HS-27A (cell line): Measurements from ENCODE around the gene ORM2.
"Not testable (repeated sequence)": the region's sequence is repeated elsewhere in the genome, so short reads cannot be mapped to it uniquely, and the experiment has no call there.

Experiments used
- DNase-seq: peaks from one replicate; pipeline ENCODE4 v3.0.0-alpha.2; 2012; ENCODE audit warnings: low read depth, missing footprints

The ORM2 gene

GRCh38 chr9:114332474-114333040 lies 2.9 kb downstream of the ORM2 start:
- DNase-seq, result not testable (repeated sequence)

- not testable (repeated sequence) for DNase-seq
Observed at GRCh38 chr9:114333718-114334117, 4.0 kb downstream of the ORM2 start.

GRCh38 chr9:114334490-114334889 lies 4.8 kb downstream of the ORM2 start:
- no peak for DNase-seq

GRCh38 chr9:114335745-114336144 lies 6.1 kb downstream of the ORM2 start:
- DNase-seq, result no peak

GRCh38 chr9:114336157-114336556 lies 6.5 kb downstream of the ORM2 start:
- DNase-seq, result no peak

GRCh38 chr9:114336699-114337395 lies 7.2 kb downstream of the ORM2 start:
- no peak for DNase-seq

GRCh38 chr9:114338187-114338586 lies 8.5 kb downstream of the ORM2 start:
- DNase-seq, result no peak

- no peak for DNase-seq
Observed at GRCh38 chr9:114339130-114339908, 9.7 kb downstream of the ORM2 start.

GRCh38 chr9:114341152-114341830 lies 11.6 kb downstream of the ORM2 start:
- DNase-seq, result no peak

GRCh38 chr9:114341991-114342390 lies 12.3 kb downstream of the ORM2 start:
- DNase-seq, result no peak

GRCh38 chr9:114342755-114343440 lies 13.2 kb downstream of the ORM2 start:
- DNase-seq, result no peak

GRCh38 chr9:114343471-114344187 lies 14.0 kb downstream of the ORM2 start:
- no peak for DNase-seq

GRCh38 chr9:114344188-114344566 lies 14.5 kb downstream of the ORM2 start:
- no peak for DNase-seq

GRCh38 chr9:114344692-114345091 lies 15.0 kb downstream of the ORM2 start:
- DNase-seq, result no peak

GRCh38 chr9:114345493-114346065 lies 15.9 kb downstream of the ORM2 start:
- DNase-seq, result no peak

GRCh38 chr9:114346146-114346545 lies 16.5 kb downstream of the ORM2 start:
- no peak for DNase-seq

- DNase-seq, result no peak
Observed at GRCh38 chr9:114347675-114348074, 18.0 kb downstream of the ORM2 start.

GRCh38 chr9:114348261-114348905 lies 18.7 kb downstream of the ORM2 start:
- no peak for DNase-seq

- peak; percentile 87 for DNase-seq
Observed at GRCh38 chr9:114348906-114349482, 19.3 kb downstream of the ORM2 start.
